Caco-2 (cell line): ENCODE results near the gene CD320. TPM values are rescaled to one million over a fixed set of nuclear protein-coding genes. Genes with fewer than 3 reads are reported as not detected.

Experiments
- Bru-seq: library from RNA; stranded (reverse); fragments of 400-500 nt; gene quantifications from one replicate; lab custom pipeline; 2021; lab: Mats Ljungman, UMichigan
- BruChase-seq, 2 experiments: library from RNA; stranded (reverse); fragments of 400-500 nt; gene quantifications; one replicate each; lab custom pipeline; 2021; lab: Mats Ljungman, UMichigan
- BruUV-seq: library from RNA; stranded (reverse); fragments of 400-500 nt; replicated peaks from 2 replicates; lab custom pipeline; 2021; lab: Mats Ljungman, UMichigan
- CTCF ChIA-PET: fragments of 300-600 bp; sonication (Branson Sonifier 250); formaldehyde crosslinking; loops from one replicate; lab custom pipeline; 2022; ENCODE audit warnings: antibody characterized with exemption; lab: Charles Lee
- POLR2A ChIA-PET: fragments of 300-600 bp; sonication (Branson Sonifier 250); formaldehyde crosslinking; loops from one replicate; lab custom pipeline; 2022; ENCODE audit warnings: antibody characterized with exemption; lab: Charles Lee
- DNase-seq, 2 experiments: peaks; one replicate each; pipeline versions ENCODE4 v3.0.0 to v3.0.0-alpha.2; 2020 to 2022
- H3K27me3 ChIP-seq: replicated peaks from 2 replicates; pipeline ENCODE4 v1.6.0; 2011; ENCODE audit warnings: low read length; ENCODE audit not compliant: control insufficient read depth, insufficient read depth
- H3K36me3 ChIP-seq: 2 replicates; pipeline ENCODE4 v1.5.1; 2011; ENCODE audit warnings: low read length; ENCODE audit not compliant: control insufficient read depth, insufficient read depth
- H3K4me1 ChIP-seq: fragments of 250-450 bp; sonication (Bioruptor Pico); 2 replicates; pipeline ENCODE4 v1.5.1; 2020; ENCODE audit warnings: mild to moderate bottlenecking
- H3K4me3 ChIP-seq: 2 replicates; pipeline ENCODE4 v1.5.1; 2011; ENCODE audit warnings: low read depth, mild to moderate bottlenecking, control low read depth, low read length
- H3K9me3 ChIP-seq: fragments of 250-450 bp; sonication (Bioruptor Pico); 2 replicates; pipeline ENCODE4 v1.5.1; 2020; ENCODE audit warnings: mild to moderate bottlenecking, moderate library complexity
- H3K27ac Mint-ChIP-seq: one replicate; pipeline ENCODE4 v1.8.0; 2022; ENCODE audit warnings: mixed read lengths; ENCODE audit not compliant: unreplicated experiment
- H3K27me3 Mint-ChIP-seq: one replicate; pipeline ENCODE4 v1.8.0; 2022; ENCODE audit warnings: mixed read lengths; ENCODE audit not compliant: insufficient read depth, unreplicated experiment
- H3K36me3 Mint-ChIP-seq: one replicate; pipeline ENCODE4 v1.8.0; 2022; ENCODE audit warnings: mild to moderate bottlenecking, mixed read lengths; ENCODE audit not compliant: insufficient read depth, unreplicated experiment
- H3K4me1 Mint-ChIP-seq: one replicate; pipeline ENCODE4 v1.8.0; 2022; ENCODE audit warnings: low read depth, mixed read lengths; ENCODE audit not compliant: unreplicated experiment
- H3K4me3 Mint-ChIP-seq: one replicate; pipeline ENCODE4 v1.8.0; 2022; ENCODE audit warnings: mild to moderate bottlenecking, moderate library complexity, mixed read lengths; ENCODE audit not compliant: unreplicated experiment
- H3K9me3 Mint-ChIP-seq: one replicate; pipeline ENCODE4 v1.8.0; 2022; ENCODE audit warnings: mixed read lengths; ENCODE audit not compliant: unreplicated experiment
- intact Hi-C: fragments of 100-400 bp; cut with micrococcal nuclease; formaldehyde crosslinking; loops from one replicate; pipeline ENCODE4 v1.10.0; 2022; ENCODE audit not compliant: unreplicated experiment
- long read RNA-seq: library from polyadenylated mRNA; stranded (forward); transcript quantifications from one replicate; pipeline ENCODE4 v2.0.0, GENCODE V29; 2022
- total RNA-seq: library from RNA; stranded (reverse); gene quantifications from 2 replicates; pipeline ENCODE4 v1.2.3, GENCODE V29; 2022
- TF ChIP-seq, protein P1 (sequence below), 2 experiments: fragments of 200-600 bp in 1 of 2; IDR thresholded peaks; 1 replicate in 1 of 2; 2 replicates in 1 of 2; pipeline versions ENCODE4 v1.5.1 to v1.8.0; 2011 to 2022; ENCODE audit warnings: antibody characterized with exemption in 1 of 2, control low read depth in 1 of 2, inconsistent platforms in 1 of 2, low read depth in 1 of 2, low read length in 1 of 2, mild to moderate bottlenecking in 1 of 2, moderate library complexity in 1 of 2; ENCODE audit not compliant: insufficient read depth in 1 of 2, severe bottlenecking in 1 of 2, unreplicated experiment in 1 of 2

Gene CD320
- total RNA-seq (81.0 and 87.7 TPM in 2 replicates), Bru-seq, nascent RNA (percentile 57 among the genes with signal in this experiment), BruChase-seq, experiment 1, labeled RNA remaining after a 2-hour chase (percentile 67 among the genes with signal in this experiment), BruChase-seq, experiment 2, labeled RNA remaining after a 6-hour chase (percentile 77 among the genes with signal in this experiment)
- long read RNA-seq, transcript CD320-201 (5 exons, 1,250 nt), result major isoform, 364 of 389 reads
- long read RNA-seq, partial matches to known transcripts, result 5 of 389 reads
- long read RNA-seq, other reads (novel, unspliced or antisense), result 17 of 389 reads

- CTCF ChIA-PET, result interaction anchor here (1.0 kb wide), 1 partner anchor 27 kb away, joined by 3 read pairs; no protein-coding TSS in a partner anchor
- H3K4me1 ChIP-seq, result no peaks in the 10 kb centered on the region
- Mint-ChIP-seq H3K27ac (peak within 1 kb of the TSS; percentile 96), H3K27me3 (no peaks in the 10 kb centered on the region), H3K9me3 (no peaks in the 10 kb centered on the region), H3K36me3 (peaks cover 31% of the 10 kb centered on the region), H3K4me1 (peaks cover 13% of the 10 kb centered on the region), H3K4me3 (peak within 1 kb of the TSS; percentile 91)
- H3K4me3 ChIP-seq, result peak within 1 kb of the TSS; percentile 85
- POLR2A ChIA-PET, result no interaction called here
- intact Hi-C loops, result no loop called here
- H3K9me3 ChIP-seq, result no peaks in the 10 kb centered on the region
- peaks cover 2% of the 10 kb centered on the region for H3K36me3 ChIP-seq
- TF ChIP-seq, protein P1, sequence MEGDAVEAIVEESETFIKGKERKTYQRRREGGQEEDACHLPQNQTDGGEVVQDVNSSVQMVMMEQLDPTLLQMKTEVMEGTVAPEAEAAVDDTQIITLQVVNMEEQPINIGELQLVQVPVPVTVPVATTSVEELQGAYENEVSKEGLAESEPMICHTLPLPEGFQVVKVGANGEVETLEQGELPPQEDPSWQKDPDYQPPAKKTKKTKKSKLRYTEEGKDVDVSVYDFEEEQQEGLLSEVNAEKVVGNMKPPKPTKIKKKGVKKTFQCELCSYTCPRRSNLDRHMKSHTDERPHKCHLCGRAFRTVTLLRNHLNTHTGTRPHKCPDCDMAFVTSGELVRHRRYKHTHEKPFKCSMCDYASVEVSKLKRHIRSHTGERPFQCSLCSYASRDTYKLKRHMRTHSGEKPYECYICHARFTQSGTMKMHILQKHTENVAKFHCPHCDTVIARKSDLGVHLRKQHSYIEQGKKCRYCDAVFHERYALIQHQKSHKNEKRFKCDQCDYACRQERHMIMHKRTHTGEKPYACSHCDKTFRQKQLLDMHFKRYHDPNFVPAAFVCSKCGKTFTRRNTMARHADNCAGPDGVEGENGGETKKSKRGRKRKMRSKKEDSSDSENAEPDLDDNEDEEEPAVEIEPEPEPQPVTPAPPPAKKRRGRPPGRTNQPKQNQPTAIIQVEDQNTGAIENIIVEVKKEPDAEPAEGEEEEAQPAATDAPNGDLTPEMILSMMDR (IDR thresholded peaks at IDR 0.05; ENCODE audit: insufficient read depth in 1 of 2, low read depth in 1 of 2, low read length in 1 of 2, severe bottlenecking in 1 of 2, unreplicated experiment in 1 of 2), result no peak
- DNase-seq, result peak; percentile 92
- no peaks in the 10 kb centered on the region for H3K27me3 ChIP-seq
- no TSS peak for BruUV-seq
Observed at GRCh38 chr19:8307965-8308866, at the start of gene CD320. TSS of gene CD320 (minus strand) at chr19:8308358. CDS start at chr19:8308290, 68 bp downstream.

DNA sequence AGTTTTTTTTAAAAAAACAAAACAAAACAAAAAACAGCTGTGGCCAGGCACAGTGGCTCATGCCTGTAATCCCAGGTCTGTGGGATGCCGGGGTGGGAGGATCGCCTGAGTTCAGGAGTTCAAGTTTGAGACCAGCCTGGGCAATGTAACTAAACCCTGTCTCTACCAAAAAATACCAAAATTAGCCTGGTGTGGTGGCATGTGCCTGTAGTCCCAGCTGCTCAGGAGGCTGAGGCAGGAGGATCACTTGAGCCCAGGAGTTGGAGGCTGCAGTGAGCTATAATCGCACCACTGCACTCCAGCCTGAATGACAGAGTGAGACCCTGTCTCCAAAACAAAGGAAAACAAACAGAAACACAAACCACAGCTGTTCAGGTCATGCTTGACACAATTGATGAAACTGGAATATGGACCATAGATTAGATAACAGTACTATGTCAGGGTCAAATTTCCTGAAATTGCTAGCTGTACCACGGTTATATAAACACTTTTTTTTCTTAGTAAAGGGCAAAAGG is 48.9 kb upstream of the CD320 start:
- Mint-ChIP-seq H3K27ac (no peak overlapping the region), H3K4me3 (no peak overlapping the region), H3K36me3 (no peaks in the 10 kb centered on the region), H3K9me3 (no peaks in the 10 kb centered on the region), H3K27me3 (no peaks in the 10 kb centered on the region), H3K4me1 (no peaks in the 10 kb centered on the region)
- Histone ChIP-seq H3K4me1 (peaks cover 13% of the 10 kb centered on the region; the same call in 1 of the 2 replicates), H3K36me3 (no peaks in the 10 kb centered on the region), H3K4me3 (no peak overlapping the region), H3K27me3 (no peaks in the 10 kb centered on the region), H3K9me3 (no peaks in the 10 kb centered on the region)
- POLR2A ChIA-PET, result no interaction called here
- BruUV-seq, result no TSS peak
- peak in 1 of 2 experiments; percentile 43 for DNase-seq
- TF ChIP-seq, protein P1 (IDR thresholded peaks at IDR 0.05; ENCODE audit: insufficient read depth in 1 of 2, low read depth in 1 of 2, low read length in 1 of 2, severe bottlenecking in 1 of 2, unreplicated experiment in 1 of 2), result no peak
- CTCF ChIA-PET, result interaction anchor here (0.6 to 1.4 kb wide), 2 partner anchors 9 to 253 kb away, joined by 4 to 6 read pairs; no protein-coding TSS in a partner anchor
- intact Hi-C loops, result no loop called here
